ENCODE results near the gene MAPKBP1.

Gene MAPKBP1

GRCh38 chr15:41782371-41783282, 8.3 kb downstream of the MAPKBP1 start:
- H3K4me3 ChIP-seq (replicated peaks; ENCODE audit: insufficient read depth, low read length), result no peak overlapping the region
- no peak overlapping the region for H3K27ac ChIP-seq (replicated peaks)
- no peak for DNase-seq (ENCODE audit: low read depth in 1 of 2, low spot score in 1 of 2)
- H3K27me3 ChIP-seq (ENCODE audit: insufficient read depth, poor library complexity, severe bottlenecking), result no peaks in the 10 kb centered on the region
- TF ChIP-seq SPI1 (IDR thresholded peaks at IDR 0.05; ENCODE audit: borderline replicate concordance, low read depth) (no peak), POLR2AphosphoS5 (IDR thresholded peaks at IDR 0.05; ENCODE audit: low read depth) (no peak)

- no peak overlapping the region for H3K27ac ChIP-seq (replicated peaks)
- no peak overlapping the region for H3K4me3 ChIP-seq (replicated peaks; ENCODE audit: insufficient read depth, low read length)
- TF ChIP-seq GABPA (IDR thresholded peaks at IDR 0.05; ENCODE audit: low read depth), result no peak
- TF ChIP-seq, protein P1, sequence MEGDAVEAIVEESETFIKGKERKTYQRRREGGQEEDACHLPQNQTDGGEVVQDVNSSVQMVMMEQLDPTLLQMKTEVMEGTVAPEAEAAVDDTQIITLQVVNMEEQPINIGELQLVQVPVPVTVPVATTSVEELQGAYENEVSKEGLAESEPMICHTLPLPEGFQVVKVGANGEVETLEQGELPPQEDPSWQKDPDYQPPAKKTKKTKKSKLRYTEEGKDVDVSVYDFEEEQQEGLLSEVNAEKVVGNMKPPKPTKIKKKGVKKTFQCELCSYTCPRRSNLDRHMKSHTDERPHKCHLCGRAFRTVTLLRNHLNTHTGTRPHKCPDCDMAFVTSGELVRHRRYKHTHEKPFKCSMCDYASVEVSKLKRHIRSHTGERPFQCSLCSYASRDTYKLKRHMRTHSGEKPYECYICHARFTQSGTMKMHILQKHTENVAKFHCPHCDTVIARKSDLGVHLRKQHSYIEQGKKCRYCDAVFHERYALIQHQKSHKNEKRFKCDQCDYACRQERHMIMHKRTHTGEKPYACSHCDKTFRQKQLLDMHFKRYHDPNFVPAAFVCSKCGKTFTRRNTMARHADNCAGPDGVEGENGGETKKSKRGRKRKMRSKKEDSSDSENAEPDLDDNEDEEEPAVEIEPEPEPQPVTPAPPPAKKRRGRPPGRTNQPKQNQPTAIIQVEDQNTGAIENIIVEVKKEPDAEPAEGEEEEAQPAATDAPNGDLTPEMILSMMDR (IDR thresholded peaks at IDR 0.05; ENCODE audit: insufficient read depth, low read length), result no peak
- TF ChIP-seq POLR2AphosphoS5 (IDR thresholded peaks at IDR 0.05; ENCODE audit: low read depth), result no peak
- no peak for TF ChIP-seq SPI1 (IDR thresholded peaks at IDR 0.05; ENCODE audit: borderline replicate concordance, low read depth)
- no peak for TF ChIP-seq REST (IDR thresholded peaks at IDR 0.05; ENCODE audit: insufficient replicate concordance, low read depth)
- no peaks in the 10 kb centered on the region for H3K27me3 ChIP-seq (ENCODE audit: insufficient read depth, poor library complexity, severe bottlenecking)
- no peak for DNase-seq (ENCODE audit: low read depth in 1 of 2, low spot score in 1 of 2)
Measured at GRCh38 chr15:41783296-41783695, 9.0 kb downstream of the MAPKBP1 start.

GRCh38 chr15:41788262-41788661, 14.0 kb downstream of the MAPKBP1 start:
- no peak overlapping the region for H3K4me3 ChIP-seq (replicated peaks; ENCODE audit: insufficient read depth, low read length)
- no peak for DNase-seq (ENCODE audit: low read depth in 1 of 2, low spot score in 1 of 2)
- H3K27me3 ChIP-seq (ENCODE audit: insufficient read depth, poor library complexity, severe bottlenecking), result no peaks in the 10 kb centered on the region
- no peak overlapping the region for H3K27ac ChIP-seq (replicated peaks)
- TF ChIP-seq SPI1 (IDR thresholded peaks at IDR 0.05; ENCODE audit: borderline replicate concordance, low read depth), result no peak
- no peak for TF ChIP-seq REST (IDR thresholded peaks at IDR 0.05; ENCODE audit: insufficient replicate concordance, low read depth)
- TF ChIP-seq POLR2AphosphoS5 (IDR thresholded peaks at IDR 0.05; ENCODE audit: low read depth), result no peak
- TF ChIP-seq, protein P1 (IDR thresholded peaks at IDR 0.05; ENCODE audit: insufficient read depth, low read length), result no peak
- TF ChIP-seq GABPA (IDR thresholded peaks at IDR 0.05; ENCODE audit: low read depth), result no peak

DNA sequence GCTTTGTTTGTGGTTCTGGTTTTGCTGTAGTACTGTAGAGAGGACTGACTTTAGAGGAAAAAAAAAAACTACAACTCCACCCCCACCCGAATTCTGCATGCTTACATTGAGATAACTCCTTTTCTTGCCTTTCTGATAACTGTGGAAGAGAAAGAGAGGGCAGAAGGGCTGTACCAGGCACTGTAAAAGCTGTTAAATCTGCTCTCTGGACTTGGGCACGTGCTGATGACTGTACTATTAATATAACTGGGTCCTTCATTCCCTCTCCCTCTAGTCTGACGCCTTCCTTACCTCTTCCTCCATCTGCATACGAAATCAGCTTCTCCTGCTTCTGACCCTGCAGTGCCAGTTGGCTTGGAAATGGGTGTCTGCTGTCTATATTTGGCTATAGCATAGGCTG, 15.0 kb downstream of the MAPKBP1 start:
- TF ChIP-seq, protein P1 (IDR thresholded peaks at IDR 0.05; ENCODE audit: insufficient read depth, low read length), result no peak
- TF ChIP-seq REST (IDR thresholded peaks at IDR 0.05; ENCODE audit: insufficient replicate concordance, low read depth), result no peak
- no peak for TF ChIP-seq POLR2AphosphoS5 (IDR thresholded peaks at IDR 0.05; ENCODE audit: low read depth)
- no peak for TF ChIP-seq SPI1 (IDR thresholded peaks at IDR 0.05; ENCODE audit: borderline replicate concordance, low read depth)
- no peak for TF ChIP-seq GABPA (IDR thresholded peaks at IDR 0.05; ENCODE audit: low read depth)
- no peaks in the 10 kb centered on the region for H3K27me3 ChIP-seq (ENCODE audit: insufficient read depth, poor library complexity, severe bottlenecking)
- no peak for DNase-seq (ENCODE audit: low read depth in 1 of 2, low spot score in 1 of 2)
- H3K4me3 ChIP-seq (replicated peaks; ENCODE audit: insufficient read depth, low read length), result no peak overlapping the region
- H3K27ac ChIP-seq (replicated peaks), result no peak overlapping the region
